T follicular helper cell (primary cell): ENCODE measurements around the gene CXCL5.

Experiments
- DNase-seq: peaks from one replicate; pipeline ENCODE4 v3.0.0-alpha.2; 2020; ENCODE audit warnings: low read depth
- total RNA-seq, 2 experiments: gene quantifications; one replicate each; lab custom pipeline; 2026; lab: John Stamatoyannopoulos, UW

Gene CXCL5
- total RNA-seq, result 0 reads per million in 2 experiments

GRCh38 chr4:73998040-73999011 lies at the start of gene CXCL5:
Gene CXCL5, minus strand, starts transcription at chr4:73998677. Its CDS starts 96 bp downstream, at chr4:73998581.
- no peak for DNase-seq

GRCh38 chr4:74047152-74047551 lies 48.7 kb upstream of the CXCL5 start:
- no peak for DNase-seq

- DNase-seq, result no peak
Observed at GRCh38 chr4:74045772-74046171, 47.3 kb upstream of the CXCL5 start.

GRCh38 chr4:74045247-74045646 lies 46.8 kb upstream of the CXCL5 start:
- no peak for DNase-seq

GRCh38 chr4:74044677-74045076 lies 46.2 kb upstream of the CXCL5 start:
- DNase-seq, result no peak

- no peak for DNase-seq
Observed at GRCh38 chr4:74042681-74043080, 44.2 kb upstream of the CXCL5 start.

GRCh38 chr4:74041418-74041817 lies 42.9 kb upstream of the CXCL5 start:
- DNase-seq, result no peak

- DNase-seq, result no peak
Observed at GRCh38 chr4:74039315-74039763, 40.9 kb upstream of the CXCL5 start.

- DNase-seq, result no peak
Observed at GRCh38 chr4:74038425-74039314, 40.2 kb upstream of the CXCL5 start, which contains the start of gene CXCL3. Gene CXCL3, minus strand, starts transcription at chr4:74038689. Its CDS starts 78 bp downstream, at chr4:74038611.

- no peak for DNase-seq
Observed at GRCh38 chr4:74038086-74038424, 39.6 kb upstream of the CXCL5 start.

- no peak for DNase-seq
Observed at GRCh38 chr4:74037076-74037955, 38.8 kb upstream of the CXCL5 start.

- no peak for DNase-seq
Observed at GRCh38 chr4:74033739-74034138, 35.3 kb upstream of the CXCL5 start.

GRCh38 chr4:74032064-74032463 lies 33.6 kb upstream of the CXCL5 start:
- DNase-seq, result no peak

GRCh38 chr4:74031576-74031975 lies 33.1 kb upstream of the CXCL5 start:
- DNase-seq, result no peak

GRCh38 chr4:74030285-74030684 lies 31.8 kb upstream of the CXCL5 start:
- no peak for DNase-seq

- DNase-seq, result no peak
Observed at GRCh38 chr4:74028504-74028903, 30.0 kb upstream of the CXCL5 start.

GRCh38 chr4:74023709-74024108 lies 25.2 kb upstream of the CXCL5 start:
- DNase-seq, result no peak

- no peak for DNase-seq
Observed at GRCh38 chr4:74021601-74022000, 23.1 kb upstream of the CXCL5 start.

GRCh38 chr4:74018771-74019170 lies 20.3 kb upstream of the CXCL5 start:
- no peak for DNase-seq

- no peak for DNase-seq
Observed at GRCh38 chr4:74018116-74018515, 19.6 kb upstream of the CXCL5 start.

GRCh38 chr4:74016068-74016467 lies 17.6 kb upstream of the CXCL5 start:
- no peak for DNase-seq
